RPMI8226 (cell line): ENCODE measurements around the gene MPPED1.
A peak's percentile ranks its signal among the peaks of the same experiment; 100 is the strongest.

ENCODE experiments used
- DNase-seq: peaks from one replicate; pipeline ENCODE4 v3.0.0-alpha.2; 2015

The MPPED1 gene

DNA sequence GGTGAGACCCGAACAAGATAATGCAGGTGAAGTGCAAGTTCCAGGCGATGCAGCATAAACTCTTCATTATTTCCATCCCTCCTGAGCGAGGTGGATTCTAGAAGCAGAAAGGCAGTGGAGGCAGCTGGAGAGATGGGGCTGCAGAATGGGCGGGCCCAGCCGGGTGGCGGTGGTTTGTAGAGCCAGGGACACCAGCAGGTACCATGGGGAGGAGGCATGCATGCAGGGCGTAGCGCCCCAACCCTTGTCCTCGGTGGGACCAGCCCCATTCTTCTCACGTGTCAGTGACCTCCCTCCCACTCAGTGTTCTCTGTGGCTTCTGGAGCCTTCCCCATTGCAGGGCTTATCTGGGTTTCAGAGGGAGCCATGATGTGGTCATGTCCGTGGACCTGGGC lies 38.0 kb downstream of the MPPED1 start:
- DNase-seq, result no peak

DNA sequence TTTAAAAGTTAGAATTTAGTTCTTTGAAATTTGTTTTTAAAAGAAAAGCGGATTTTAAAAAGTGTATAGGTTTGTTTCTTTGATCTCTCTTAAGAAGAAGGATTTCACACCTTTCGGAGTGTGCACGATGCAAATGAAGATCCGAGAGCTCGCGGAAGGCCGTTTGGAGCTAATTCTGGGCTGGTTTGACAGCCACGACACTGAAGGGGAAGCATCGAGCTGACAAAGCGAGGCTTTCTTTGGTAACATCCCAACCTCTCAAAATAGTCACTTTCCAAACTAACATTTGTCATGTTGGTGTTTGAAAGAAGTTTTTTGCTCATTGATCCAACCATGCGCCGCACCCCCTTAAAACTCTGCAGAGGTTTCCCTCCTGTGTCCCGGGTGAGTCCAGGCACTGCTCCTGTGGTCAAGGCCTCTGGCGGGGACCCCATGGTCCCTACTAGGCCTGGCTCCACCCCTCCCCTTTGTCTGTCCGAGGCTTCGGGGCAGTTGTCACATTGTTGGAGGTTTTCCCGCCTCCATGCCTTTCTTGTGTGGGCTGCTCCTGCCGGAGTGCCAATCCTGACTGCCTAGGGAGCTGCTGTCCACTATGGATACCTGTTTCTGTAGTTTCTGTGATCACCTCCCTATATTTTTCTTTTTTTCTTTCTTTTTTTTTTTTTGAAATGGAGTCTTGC lies 39.7 kb downstream of the MPPED1 start:
- DNase-seq, result no peak

DNA sequence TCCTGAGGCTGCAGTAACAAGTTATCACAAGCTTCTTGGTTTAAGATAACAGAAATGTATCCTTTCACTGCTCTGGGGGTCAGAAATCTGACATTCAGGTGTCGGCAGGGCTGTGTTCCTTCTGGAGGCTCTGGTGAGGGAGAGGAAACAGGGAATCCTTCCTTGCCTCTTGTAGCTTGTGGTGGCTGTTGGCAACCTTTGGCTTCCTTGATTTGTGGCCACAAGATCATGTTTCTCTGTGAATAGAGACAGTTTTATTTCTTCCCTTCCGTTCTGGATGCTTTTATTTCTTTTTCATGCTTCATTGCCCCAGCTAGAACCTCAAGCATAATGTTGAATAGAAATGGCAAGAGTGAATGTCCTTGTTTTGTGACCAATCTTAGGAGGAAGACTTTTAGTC lies 44.0 kb downstream of the MPPED1 start:
- DNase-seq, result no peak

DNA sequence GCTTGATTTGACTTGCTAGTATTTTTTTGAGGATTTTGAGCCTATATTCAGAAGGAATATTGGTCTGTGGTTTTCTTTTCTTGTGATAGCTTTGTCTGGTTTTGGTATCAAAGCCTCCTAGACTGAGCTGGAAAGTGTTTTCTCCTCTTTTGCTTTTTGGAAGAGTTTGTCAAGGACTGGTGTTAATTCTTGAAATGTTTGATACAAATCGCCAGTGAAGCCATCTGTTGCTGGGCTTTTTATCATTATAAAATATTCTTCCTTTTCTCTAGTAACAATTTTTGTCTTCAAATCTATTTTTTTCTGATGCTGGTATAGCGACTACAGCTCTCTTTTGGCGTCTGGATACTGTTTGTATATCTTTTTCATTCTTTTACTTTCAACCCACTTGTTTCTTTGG lies 45.2 kb downstream of the MPPED1 start:
- DNase-seq, result no peak

DNA sequence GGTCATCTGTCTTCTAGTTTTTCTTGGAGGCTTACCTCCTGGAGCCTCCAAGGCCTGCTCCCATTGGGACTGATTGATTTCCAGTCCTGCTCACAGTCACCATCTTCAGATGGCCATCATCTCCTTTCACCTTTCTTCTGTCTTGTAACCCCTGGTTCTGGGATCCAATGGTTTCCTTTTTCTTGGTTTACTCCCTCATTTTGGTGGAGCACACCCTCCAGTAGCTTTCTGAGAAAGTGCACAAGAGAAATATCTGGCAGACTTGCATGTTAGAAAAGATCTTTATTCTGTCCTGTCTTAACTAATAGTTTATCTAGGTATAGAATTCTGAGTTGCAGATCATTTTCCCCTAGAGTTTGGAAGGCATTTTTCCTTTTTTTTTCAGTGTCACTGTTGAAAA lies 50.9 kb downstream of the MPPED1 start:
- no peak for DNase-seq

DNA sequence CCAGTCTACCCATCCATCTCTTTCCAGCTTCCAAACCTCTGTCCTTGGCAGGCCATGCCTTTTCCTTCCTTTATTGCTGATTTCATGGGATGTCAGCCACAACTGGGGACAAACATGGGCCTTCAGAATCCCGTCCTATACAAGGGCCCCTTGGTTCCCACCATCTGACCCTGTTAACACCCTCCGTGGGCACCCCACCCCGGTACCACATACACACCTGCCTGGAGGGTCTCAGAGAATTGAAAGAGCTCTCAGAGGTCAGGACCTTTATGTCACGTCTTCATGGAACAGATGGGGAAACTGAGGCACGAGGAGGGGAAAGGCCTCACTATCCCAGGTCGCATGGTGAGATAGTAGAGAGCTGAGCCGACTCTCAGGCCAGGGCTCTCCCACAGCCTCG lies 53.0 kb downstream of the MPPED1 start:
- DNase-seq, result no peak

DNA sequence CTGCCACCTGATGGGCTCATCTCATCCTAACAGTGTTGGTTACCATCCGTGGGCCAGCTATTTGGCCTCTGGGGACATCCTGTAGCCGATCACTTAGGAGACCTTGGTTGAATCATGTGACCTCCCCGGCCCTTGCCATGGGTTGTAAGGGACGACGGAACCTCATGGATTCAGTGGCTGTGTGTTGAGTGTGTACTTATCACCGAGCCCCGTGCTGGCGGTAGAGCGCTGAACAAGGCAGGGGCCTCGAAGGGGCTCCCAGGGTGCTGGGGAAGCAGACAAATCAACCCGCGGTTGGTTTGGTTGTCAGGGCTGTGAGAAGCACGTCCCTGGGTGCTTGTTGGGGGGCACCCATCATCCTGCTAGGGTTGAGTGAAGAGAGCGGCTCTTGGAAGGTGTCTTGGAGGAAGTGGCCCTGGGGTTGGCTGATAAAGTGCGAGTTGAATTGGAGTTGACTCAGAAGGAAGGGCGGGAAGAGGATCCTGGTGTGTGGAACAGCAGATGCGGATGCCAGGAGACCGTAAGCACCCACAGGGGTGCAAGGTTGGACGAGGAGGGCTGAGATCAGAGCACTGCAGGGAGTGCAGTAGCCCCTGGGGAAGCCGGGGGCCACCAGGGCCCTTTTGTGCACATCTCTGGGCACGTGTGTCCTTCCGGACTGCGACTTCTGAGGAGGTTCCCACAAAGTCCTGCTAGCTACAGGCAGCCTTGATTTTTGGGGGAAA lies 53.6 kb downstream of the MPPED1 start:
- no peak for DNase-seq

DNA sequence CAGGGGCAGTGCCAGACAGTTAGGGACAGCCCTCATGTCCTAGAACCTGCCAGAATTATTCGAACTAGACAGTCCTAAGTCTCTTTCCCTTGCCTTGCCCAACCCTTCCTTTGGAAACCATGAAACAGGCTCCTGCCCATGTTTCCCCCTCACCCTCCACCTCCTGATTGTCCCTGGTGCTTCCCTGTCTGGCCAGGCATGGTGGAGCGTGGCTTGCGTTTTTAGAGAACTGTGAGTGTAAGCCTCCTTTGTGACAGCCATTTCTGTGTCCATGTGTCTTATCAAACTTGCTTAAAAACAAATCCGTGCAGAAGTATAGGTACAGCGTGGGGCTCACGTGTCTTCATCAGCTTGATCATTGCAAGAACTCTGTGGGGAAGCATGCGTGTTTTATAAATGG lies 54.9 kb downstream of the MPPED1 start:
- DNase-seq, result no peak

DNA sequence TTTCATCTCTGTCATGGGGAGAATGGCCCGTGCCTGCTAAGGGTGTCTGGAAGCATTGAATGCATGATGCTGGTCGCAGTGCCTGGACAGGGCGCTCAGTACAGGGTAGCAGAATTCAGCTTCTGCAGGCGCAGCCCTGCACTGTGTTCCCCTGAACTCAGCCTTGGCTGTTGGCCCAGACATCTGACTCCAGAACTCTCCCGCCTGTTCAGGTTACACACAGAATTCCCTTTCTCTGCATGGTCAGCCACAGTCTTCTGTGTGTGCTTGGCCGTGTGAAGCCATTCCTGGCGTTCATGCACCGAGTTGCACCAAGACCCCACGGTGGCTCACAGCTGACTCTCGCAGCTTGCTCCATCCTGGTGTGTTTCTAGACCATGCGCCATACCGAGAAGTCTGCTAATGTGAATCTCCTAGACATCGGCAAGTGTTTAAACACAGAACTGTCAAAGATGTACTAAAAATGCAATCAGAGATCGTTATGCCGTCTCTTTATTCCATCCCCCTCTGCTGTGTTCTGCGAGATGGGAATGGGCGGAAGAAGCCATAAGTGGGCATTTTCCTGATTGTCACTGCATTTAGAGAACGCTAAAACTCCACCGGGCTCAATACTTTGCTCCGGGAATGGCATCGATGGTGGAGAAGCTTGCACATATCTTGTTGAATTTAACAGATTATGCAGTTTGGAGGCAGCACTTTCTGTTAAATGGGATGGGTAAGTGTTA lies 55.6 kb downstream of the MPPED1 start:
- no peak for DNase-seq

DNA sequence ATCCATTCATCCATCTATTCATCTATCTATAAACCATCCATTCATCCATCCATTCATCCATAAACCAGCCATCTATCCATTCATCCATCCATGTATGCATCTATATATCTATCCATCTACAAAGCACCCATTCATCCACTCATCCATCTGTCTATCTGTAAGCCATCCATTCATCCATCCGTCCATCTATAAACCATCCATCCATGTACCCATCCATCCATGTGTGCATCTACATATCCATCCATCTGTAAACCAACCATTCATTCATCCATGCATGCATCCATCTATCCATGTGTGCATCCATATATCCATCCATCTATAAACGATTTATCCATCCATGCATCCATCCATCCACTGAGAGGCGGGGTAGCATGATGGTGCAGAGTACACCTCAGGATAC lies 58.4 kb downstream of the MPPED1 start:
- no peak for DNase-seq

DNA sequence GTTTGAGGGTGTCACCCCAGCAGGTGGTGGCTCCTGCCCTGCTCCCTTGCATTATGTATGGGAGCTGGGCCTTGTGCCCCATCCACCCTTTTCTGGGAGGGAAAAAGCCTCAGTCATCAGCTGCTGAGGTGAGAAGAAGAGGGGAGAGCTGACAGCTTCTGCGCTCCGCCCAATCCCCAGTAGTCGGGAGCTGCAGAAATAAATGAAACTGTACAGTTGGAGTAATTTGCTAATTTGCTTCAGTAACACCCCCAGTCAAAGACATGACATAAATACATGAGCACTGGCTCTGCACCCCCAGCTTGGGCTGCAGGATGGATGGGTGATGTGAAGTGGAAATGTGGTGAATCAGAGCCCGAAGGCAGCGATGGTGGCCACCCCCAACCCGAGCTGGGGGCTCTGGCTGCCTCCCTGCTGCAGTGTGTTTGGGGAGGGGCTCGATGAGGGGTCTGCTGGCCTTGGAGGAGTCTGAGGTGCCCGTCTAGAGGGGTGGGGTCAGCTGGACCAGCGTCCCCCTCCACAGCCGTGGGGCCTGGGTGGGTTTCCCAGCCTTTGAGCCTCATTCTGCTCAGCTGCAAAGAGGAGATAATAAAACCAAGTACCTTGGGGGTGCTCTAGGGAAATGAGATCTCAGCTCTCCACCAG lies 59.2 kb downstream of the MPPED1 start:
- DNase-seq, result no peak

DNA sequence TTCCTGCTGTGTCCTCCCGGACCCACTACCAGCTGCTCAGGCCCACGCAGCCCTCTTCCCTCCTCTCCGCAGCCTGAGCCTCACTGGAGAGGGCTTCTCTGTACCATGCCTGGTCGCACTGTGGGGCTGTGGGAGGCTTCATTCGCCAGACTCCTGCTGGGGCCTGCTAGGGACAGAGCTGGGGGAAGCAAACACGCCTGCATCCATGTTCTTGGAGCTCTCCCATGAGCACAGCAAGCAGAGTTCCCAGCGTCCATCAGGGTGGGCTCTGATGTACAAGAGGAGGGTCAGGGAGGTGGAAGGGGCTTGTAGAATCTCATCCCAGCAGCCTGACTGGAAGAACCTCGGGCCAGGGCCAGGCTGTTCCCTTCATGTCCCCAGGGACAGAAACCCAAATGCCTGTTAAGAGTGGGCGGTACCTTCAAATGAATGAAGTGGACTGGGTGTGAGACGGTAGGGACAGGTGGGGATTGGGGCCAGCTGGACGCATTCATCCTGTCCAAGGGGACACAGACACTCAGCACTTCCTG lies 59.9 kb downstream of the MPPED1 start:
- DNase-seq, result no peak

DNA sequence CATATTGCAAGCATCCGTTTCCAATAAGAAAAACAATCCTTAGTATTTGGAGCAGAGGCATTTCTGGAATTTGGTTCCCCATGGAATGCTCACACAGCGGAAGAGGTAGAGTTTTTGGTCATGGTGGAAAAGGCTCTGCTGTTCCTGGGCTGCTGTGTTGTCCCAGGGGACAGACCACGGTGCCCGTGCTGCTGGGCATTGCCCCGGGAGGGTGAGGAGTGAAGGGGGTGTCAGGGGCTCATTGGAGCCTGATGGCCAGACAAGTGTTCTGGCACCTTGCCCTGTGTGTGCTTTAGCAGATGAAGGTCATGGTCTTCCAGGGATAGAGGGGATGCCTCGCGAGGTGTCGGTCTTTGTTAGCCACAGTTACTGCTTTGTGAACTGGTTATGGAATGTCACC lies 61.2 kb downstream of the MPPED1 start:
- no peak for DNase-seq

DNA sequence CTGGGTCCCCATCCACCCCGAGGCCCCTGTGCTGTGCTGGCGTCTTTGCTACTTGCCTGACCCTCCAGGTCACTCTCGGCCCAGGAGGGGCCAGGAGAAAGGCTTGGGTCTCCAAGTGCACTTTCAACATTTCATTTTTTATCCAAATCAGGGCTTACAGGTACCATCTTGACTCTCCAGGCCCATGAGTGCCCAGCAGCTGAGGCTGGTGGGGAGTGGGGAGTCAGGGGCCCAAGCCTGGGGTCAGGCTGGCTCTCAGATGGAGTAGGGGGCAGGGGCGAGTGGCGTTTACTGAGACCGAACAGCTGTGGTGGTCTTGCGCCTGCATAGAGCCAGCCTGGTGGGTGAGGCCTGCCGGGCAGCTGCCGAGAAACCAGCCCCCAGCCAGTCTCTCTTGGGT lies 61.6 kb downstream of the MPPED1 start:
- DNase-seq, result no peak

DNA sequence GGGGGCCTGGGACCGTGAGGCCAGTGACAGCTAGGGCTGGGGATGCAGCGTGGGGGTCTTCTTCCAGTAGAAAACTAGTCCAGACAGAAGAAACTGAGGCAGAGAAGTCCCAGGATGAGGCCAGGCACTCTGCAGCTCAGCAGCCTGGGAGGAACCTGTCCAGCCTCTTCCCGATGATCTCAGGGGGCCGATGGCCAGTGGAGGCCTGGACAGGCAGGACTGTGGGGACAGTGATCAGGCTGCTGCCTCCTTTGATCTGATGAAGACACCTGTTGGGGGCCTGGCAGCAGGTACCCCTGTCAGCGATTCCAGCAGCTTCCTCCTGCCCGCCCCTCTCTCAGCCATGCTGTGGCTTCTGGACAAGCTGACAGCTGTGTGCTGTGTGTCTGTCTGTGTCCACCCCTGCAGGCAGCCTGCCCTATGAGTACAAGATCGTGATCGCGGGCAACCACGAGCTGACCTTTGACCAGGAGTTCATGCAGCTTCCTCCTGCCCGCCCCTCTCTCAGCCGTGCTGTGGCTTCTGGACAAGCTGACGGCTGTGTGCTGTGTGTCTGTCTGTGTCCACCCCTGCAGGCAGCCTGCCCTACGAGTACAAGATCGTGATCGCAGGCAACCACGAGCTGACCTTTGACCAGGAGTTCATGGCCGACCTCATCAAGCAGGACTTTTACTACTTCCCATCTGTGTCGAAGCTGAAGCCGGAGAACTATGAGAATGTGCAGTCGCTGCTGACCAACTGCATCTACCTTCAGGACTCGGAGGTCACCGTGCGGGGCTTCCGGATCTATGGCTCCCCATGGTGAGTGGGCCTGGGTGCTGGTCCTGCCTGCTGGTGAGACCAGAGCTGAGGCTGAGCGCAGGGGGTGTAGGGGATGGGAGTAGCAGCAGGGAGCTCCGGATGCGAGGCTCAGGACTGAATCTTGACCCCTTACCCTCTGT lies 62.6 kb downstream of the MPPED1 start:
- no peak for DNase-seq

DNA sequence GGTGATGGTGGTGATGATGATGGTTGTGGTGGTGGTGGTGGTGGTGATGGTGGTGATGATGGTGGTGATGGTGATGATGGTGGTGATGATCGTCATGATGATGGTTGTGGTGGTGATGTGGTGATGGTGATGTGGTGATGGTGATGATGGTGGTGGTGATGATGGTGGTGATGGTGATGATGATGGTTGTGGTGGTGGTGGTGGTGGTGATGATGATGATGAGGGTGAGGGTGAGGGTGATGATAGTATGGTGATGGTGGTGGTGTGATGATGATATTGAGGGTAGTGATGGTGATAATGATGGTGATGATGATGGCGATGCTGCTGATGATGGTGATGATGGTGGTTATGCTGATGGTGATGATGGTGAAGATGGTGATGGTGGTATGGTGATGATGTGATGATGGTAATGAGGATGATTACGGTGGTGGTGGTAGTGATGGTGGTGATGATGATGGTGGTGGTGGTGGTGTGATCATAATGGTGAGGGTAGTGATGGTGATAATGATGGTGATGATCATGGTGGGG lies 63.8 kb downstream of the MPPED1 start:
- no peak for DNase-seq

DNA sequence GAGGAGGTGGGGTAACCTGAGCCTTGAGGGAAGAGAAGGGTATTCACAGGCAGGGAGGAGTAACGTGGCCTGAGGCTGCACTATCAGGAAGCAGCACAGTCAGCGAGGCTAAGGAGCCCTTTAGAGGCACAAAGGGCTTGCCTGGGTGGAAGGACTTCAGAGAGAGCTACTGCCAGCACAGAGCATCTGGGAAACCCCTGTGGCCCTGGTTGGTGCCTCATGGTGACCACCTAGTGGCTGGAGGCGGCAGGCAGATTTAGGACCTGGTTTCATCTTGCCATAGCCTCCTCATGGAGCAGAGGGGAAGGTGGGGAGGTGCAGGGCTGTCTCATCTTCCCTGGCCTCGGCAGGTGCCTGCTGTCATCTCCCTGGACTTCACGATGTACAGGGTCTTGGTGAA lies 64.5 kb downstream of the MPPED1 start:
- peak; percentile 38 for DNase-seq

DNA sequence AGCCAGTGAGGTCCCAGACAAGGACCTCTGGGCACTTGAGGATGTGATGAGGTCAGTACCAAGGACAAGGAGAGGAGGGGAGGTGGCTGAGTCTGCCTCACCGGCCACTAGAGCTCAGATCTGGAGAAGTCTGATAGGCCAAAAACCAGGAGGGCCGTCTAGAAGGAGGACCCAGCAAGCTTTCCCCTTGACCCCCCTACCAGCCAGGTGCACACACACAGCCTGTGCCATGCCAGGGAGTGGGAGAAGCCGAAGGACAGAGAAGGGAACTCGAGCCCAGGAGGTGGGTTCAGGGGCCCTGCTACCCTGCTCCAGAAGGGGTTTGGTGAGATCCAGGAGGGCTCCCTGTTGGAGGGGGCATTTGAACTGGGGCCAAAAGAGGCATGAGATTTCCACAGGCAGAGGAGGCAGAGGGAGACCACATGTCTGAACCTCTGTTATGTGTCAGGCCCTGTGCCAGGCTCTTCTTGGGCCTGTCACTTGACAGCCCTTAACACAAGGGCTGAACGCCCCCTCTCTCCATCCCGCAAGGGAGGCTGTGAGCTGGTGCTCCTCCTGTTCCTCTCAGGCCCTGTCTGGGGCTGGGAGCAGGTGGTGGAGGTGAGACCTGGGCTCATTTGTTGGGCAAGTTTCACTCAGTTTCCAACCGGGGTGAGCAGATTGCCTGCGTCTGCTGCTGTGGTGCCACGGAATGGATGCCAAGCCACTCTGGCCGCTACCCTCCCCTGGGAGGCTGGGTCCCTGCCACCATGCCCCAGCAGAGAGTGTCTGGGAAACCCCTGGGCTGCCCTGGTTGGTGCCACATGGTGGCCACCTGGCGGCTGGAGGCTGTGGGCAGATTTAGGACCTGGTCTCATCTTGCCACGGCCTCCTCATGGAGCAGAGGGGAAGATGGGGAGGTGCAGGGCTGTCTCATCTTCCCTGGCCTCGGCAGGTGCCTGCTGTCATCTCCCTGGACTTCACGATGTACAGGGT lies 65.2 kb downstream of the MPPED1 start:
- peak; percentile 37 for DNase-seq

DNA sequence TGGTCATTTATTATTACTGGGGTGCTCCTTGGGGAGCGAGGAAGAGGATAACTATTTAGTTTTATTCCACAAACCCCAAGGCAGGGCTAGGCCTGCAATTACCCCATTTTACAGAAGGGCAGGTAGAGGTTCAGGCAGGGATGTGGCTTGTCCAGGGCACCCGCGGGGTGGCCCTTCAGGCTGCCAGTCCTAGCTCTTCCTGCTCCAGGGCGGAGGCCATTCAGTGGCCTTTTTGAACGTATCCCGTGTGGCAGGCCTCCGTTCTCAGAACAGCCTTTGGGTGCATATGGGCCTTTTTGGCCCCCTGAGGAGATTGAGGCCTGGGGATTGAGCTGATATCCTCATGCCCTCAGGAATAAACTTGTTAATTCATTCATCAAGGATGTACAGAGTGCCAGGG lies 66.2 kb downstream of the MPPED1 start:
- DNase-seq, result no peak

DNA sequence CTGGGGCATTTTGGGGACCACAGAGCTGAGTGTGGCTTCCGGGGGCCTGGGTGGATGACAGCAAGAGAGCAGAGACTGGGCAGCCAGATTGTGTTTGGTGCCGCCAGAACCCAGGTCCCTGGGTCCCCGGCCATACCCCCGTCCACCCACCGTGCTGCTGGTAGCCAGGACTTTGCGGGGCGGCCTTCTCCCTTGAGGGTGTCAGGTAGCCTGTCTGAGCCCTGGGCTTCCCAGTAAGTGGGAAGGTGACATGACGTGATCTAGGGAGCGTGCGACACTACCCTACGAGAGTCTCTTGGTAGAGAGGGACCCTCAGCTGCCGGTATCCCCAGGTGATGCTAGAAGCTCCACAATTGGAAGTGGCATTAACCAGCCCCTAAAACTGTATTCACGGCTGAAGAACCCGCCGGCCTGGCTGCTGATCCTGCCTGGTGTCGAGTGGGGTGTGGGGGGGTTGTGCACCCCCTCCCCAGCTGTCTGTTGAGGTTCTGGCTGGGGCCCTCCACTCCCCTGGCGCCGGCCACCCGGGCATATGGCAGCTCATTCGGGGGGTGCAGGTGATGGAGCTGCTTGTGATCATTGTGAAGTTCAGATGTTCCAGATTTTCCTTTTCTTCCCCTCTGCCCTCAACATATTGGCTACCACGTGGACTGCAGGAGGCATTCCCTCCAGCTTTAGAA lies 66.9 kb downstream of the MPPED1 start:
- DNase-seq, result no peak
